ENCODE measurements around the gene TFB1M. TPM values are rescaled to one million over a fixed set of nuclear protein-coding genes. Genes with fewer than 3 reads are reported as not detected.
"Not testable (repeated sequence)": the region's sequence is repeated elsewhere in the genome, so short reads cannot be mapped to it uniquely, and the experiment has no call there.

Gene TFB1M
- total RNA-seq, 4 donors from 2014 or later, result 6.7 to 20.3 (median 14.9) TPM

- Histone ChIP-seq H3K27ac (no peak overlapping the region), H3K4me3 (no peak overlapping the region), H3K9me3 (no peaks in the 10 kb centered on the region), H3K36me3 (no peaks in the 10 kb centered on the region), H3K4me1 (peaks cover 33% of the 10 kb centered on the region), H3K27me3 (no peaks in the 10 kb centered on the region)
- TF ChIP-seq CTCF (IDR thresholded peaks at IDR 0.05), result no peak
- no peak for TF ChIP-seq POLR2AphosphoS5 (IDR thresholded peaks at IDR 0.05)
- TF ChIP-seq POLR2A (IDR thresholded peaks at IDR 0.05), result no peak
- no peak for TF ChIP-seq EP300 (IDR thresholded peaks at IDR 0.05)
- WGBS, result 94% methylated on average over 7 of the region's 7 CpGs
- DNase-seq (ENCODE audit: low spot score in 2 of 2), result no peak
These were observed 43.7 kb downstream of the TFB1M start for GRCh38 chr6:155270561-155271091.

GRCh38 chr6:155269765-155270164, 44.5 kb downstream of the TFB1M start:
- WGBS, result 76% methylated on average over 3 of the region's 3 CpGs
- TF ChIP-seq POLR2AphosphoS5 (IDR thresholded peaks at IDR 0.05), result no peak
- no peak for TF ChIP-seq CTCF (IDR thresholded peaks at IDR 0.05)
- TF ChIP-seq POLR2A (IDR thresholded peaks at IDR 0.05), result no peak
- no peak for TF ChIP-seq EP300 (IDR thresholded peaks at IDR 0.05)
- peaks cover 33% of the 10 kb centered on the region for H3K4me1 ChIP-seq
- H3K4me3 ChIP-seq, result no peak overlapping the region
- H3K9me3 ChIP-seq, result no peaks in the 10 kb centered on the region
- no peak overlapping the region for H3K27ac ChIP-seq
- no peak for DNase-seq (ENCODE audit: low spot score in 2 of 2)
- H3K27me3 ChIP-seq, result no peaks in the 10 kb centered on the region
- H3K36me3 ChIP-seq, result no peaks in the 10 kb centered on the region

GRCh38 chr6:155268088-155268867, 46.0 kb downstream of the TFB1M start:
- 74% methylated on average over 3 of the region's 5 CpGs for WGBS
- not testable (repeated sequence) for H3K4me3 ChIP-seq; H3K27ac ChIP-seq; H3K9me3 ChIP-seq; H3K36me3 ChIP-seq; H3K27me3 ChIP-seq; DNase-seq (ENCODE audit: low spot score in 2 of 2)
- H3K4me1 ChIP-seq, result peaks cover 26% of the 10 kb centered on the region

GRCh38 chr6:155267411-155267810, 46.9 kb downstream of the TFB1M start:
- TF ChIP-seq EP300 (IDR thresholded peaks at IDR 0.05) (no peak), POLR2A (IDR thresholded peaks at IDR 0.05) (no peak), POLR2AphosphoS5 (IDR thresholded peaks at IDR 0.05) (no peak)
- DNase-seq (ENCODE audit: low spot score in 2 of 2), result no peak
- H3K27me3 ChIP-seq, result no peaks in the 10 kb centered on the region
- no peaks in the 10 kb centered on the region for H3K36me3 ChIP-seq
- peaks cover 18% of the 10 kb centered on the region for H3K4me1 ChIP-seq
- 72% methylated on average over 2 of the region's 2 CpGs for WGBS
- H3K4me3 ChIP-seq, result no peak overlapping the region
- no peak overlapping the region for H3K27ac ChIP-seq
- H3K9me3 ChIP-seq, result no peaks in the 10 kb centered on the region

- Histone ChIP-seq H3K36me3 (no peaks in the 10 kb centered on the region), H3K4me3 (no peak overlapping the region), H3K27ac (no peak overlapping the region), H3K9me3 (no peaks in the 10 kb centered on the region), H3K4me1 (peaks cover 10% of the 10 kb centered on the region), H3K27me3 (no peaks in the 10 kb centered on the region)
- DNase-seq (ENCODE audit: low spot score in 2 of 2), result no peak
- no peak for TF ChIP-seq POLR2AphosphoS5 (IDR thresholded peaks at IDR 0.05)
- TF ChIP-seq POLR2A (IDR thresholded peaks at IDR 0.05), result no peak
- no peak for TF ChIP-seq CTCF (IDR thresholded peaks at IDR 0.05)
- TF ChIP-seq EP300 (IDR thresholded peaks at IDR 0.05), result no peak
- 75% methylated on average over 4 of the region's 4 CpGs for WGBS
These were observed 48.3 kb downstream of the TFB1M start for GRCh38 chr6:155265843-155266535.

GRCh38 chr6:155264693-155265320, 49.5 kb downstream of the TFB1M start:
- H3K27me3 ChIP-seq, result no peaks in the 10 kb centered on the region
- H3K4me3 ChIP-seq, result no peak overlapping the region
- 34% methylated on average over 9 of the region's 9 CpGs for WGBS
- H3K27ac ChIP-seq, result peak overlapping the region; percentile 60
- DNase-seq (ENCODE audit: low spot score in 2 of 2), result no peak
- H3K9me3 ChIP-seq, result no peaks in the 10 kb centered on the region
- peaks cover 2% of the 10 kb centered on the region for H3K36me3 ChIP-seq
- peaks cover 10% of the 10 kb centered on the region for H3K4me1 ChIP-seq
- TF ChIP-seq POLR2A (IDR thresholded peaks at IDR 0.05) (no peak), CTCF (IDR thresholded peaks at IDR 0.05) (no peak), POLR2AphosphoS5 (IDR thresholded peaks at IDR 0.05) (no peak), EP300 (IDR thresholded peaks at IDR 0.05) (no peak)

All from suprapubic skin (tissue), 4 donors.